GM18858 (cell line): ENCODE data around the gene BEST2.
"Not testable (repeated sequence)": the region's sequence is repeated elsewhere in the genome, so short reads cannot be mapped to it uniquely, and the experiment has no call there.

Experiments
- ATAC-seq: cut with Tn5 transposase; IDR thresholded peaks from one replicate; pipeline ENCODE4 v1.9.1; 2021; ENCODE audit not compliant: unreplicated experiment

Gene BEST2

DNA sequence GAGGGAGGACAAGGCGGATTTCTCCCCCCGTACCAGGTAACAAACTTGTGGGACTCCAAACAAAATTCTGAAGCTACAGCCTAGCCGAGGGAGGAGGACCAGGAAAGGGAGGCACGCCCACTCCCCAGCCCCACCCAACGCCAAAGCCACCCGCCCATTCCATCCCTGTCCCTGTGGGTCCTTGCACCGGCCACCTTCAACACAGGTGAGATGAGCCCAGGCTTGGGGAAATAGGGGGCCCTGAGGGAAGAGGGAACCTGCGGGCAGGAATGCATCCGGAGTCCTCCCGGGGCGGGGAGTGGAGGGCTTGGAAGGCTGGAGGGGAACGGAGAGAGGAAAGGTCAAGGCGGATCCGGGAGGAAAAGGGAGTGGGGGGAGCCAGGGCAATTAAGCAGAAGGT lies at the start of gene BEST2:
Gene BEST2 (plus strand): TSS at position 157 of the 400 bp plus-strand sequence. CDS start 802 bp downstream, outside the sequence.
- ATAC-seq = no peak

DNA sequence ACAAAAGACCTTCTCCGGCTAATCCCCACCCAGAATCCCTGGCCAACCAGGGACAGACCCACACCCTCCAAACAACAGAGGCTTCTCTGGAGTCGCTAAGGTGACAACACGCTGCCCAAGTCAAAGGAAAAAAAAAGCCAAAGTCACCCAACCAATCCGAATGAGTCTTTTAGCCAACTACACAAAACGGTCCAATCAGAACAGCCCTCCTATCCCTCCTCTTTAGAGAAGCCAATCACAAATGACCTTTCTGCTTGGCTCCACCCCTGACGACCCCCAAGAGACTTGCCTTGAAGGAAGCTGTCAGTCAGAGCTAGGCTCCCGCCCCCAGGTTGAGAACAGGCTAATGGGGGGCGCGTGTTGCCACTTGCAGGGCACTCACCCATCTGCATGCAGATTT lies 48.5 kb upstream of the BEST2 start:
- ATAC-seq = no peak

DNA sequence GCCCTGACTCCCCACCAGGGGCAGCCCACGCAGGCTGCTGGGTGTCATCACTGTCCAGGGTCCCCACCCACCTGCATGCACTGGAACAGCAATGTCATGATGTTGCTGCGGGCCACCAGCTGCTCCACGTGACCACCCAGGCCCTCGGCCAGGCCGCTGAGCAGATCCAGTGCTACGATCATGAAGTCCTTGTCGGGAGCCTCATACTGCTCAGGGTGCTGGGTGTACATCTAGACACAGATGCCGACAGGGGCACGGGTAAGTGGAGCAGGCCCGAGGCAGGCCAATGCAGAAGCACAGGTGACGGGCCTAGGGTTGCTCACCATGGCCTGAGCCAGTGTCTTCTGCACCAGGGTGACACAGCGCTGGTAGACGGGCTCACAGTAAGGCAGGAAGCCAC lies 46.4 kb upstream of the BEST2 start:
- ATAC-seq = no peak

DNA sequence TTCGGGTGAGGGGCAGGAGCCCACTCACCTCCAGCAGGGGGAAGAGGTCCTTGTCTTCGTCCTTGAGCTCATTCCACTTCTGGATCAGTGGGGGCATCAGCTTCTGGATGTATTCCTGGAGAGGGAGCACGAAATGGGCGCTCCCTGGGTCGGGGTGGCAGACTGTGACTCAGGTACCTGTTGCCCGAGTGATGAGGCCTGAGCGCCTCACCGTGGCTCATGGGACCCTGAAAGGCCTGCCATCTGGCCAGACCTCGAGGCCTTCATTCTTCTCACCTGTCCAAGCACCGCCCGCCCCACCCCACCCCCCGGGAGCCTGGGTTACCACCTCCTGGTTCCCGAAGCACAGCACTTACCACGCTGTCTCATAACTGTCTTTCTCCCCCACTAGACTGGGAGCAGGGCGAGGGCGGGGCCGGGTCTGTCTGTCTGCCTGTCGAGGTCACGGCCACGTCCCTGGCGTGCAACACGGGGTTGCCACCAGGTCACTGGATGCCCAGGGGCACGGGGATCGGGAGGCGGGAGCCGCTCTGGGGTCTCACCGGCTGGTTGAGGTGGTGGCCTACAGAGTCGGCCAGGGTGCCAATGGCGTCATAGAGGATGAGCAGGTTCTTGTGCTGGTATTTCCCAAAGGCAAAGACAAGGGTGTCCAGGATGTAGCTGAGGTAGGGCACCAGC lies 45.8 kb upstream of the BEST2 start:
- no peak for ATAC-seq

DNA sequence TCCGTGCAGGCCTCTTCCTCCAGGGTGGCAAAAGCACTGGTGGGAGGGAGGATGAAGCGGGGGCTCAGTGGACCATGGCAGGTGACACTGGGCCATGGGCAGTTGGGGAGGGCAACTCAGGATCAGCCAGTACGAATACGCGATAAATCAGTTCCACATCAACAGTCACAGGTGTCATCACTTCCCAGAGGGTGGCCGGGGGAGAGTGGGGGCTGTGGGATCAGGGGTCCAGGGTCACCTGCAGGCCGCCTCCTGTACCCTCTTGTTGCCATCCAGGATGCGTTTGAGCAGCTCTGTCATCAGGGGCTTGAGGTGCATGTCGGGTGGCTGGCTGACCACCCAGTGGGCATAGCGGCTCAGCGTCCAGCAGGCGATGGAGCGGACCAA lies 45.3 kb upstream of the BEST2 start:
- no peak for ATAC-seq

DNA sequence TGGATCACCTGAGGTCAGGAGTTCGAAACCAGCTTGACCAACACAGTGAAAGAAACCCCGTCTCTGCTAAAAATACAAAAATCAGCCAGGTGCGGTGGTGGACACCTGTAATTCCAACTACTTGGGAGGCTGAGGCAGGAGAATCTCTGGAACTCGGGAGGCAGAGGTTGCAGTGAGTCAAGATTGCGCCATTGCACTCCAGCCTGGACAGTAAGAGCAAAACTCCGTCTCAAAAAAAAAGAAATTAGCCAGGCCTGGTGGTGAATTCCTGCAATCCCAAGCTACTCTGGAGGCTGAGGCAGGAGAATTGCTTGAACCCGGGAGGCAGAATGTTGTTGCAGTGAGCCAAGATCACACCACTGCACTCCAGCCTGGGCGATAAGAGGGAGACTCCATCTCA lies 43.0 kb upstream of the BEST2 start:
- no peak for ATAC-seq

DNA sequence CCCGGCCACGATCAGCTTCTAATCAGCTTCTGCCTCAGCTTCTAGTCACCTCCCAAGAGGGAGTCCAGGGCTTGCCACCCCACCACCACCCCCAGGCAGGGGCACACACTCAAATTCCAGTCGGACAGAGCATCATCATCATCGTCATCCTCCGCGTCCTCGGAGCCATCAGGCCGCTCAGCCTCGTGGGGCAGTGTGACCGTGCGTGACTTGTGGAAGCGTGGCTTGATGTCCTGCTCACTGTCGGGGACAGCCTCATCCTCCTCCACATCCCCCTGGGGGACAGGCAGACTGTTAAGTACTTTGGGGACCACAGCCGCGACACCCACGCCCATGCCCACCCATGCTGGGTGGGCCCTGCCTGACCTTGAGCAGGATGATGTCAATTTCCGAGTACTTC lies 40.4 kb upstream of the BEST2 start:
- no peak for ATAC-seq

DNA sequence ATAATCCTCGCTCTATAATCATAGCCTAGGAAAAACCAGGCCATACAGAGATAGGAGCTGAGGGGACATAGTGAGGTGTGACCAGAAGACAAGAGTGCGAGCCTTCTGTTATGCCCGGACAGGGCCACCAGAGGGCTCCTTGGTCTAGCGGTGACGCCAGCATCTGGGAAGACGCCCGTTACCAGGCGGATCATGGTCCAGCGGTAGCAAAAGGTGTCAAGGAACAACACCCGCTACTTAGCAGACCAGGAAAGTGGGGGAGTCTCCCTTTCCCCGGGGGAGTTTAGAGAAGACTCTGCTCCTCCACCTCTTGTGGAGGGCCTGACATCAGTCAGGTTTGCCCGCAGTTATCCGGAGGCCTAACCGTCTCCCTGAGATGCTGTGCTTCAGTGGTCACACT lies 39.5 kb upstream of the BEST2 start:
- not testable (repeated sequence) for ATAC-seq

DNA sequence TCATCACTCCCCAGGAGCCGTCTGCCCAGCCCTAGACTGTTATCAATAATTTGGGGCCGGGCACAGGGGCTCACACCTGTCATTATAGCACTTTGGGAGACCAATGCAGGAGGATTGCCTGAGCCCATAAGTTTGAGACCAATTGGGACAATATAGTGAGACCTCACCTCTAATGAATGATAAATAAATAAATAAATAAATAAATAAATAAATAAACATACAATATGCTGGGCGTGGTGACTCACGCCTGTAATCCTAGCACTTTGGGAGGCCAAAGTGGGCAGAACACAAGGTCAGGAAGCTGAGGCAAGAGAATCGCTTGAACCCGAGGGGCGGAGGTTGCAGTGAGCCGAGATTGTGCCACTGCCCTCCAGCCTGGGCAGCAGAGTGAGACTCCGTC lies 38.3 kb upstream of the BEST2 start:
- ATAC-seq = not testable (repeated sequence)

DNA sequence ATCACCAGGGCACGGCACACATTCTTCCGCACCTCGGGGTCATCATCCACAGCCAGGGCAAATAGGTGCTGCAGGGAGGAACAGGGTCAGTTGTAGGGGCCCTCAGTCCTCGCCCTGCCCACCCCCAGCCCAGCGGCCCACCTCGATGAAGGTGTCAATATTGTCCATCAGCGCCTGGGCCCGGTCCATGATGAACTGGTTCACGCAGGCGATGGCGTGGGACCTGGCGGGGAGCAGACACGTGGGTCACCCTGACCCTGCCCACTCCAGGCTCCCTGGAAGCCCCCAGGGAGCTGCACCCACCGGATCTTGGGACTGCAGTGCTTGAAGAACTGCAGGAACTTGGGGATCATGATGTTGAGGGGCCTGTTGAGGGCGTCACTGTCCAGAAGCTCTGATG lies 36.5 kb upstream of the BEST2 start:
- no peak for ATAC-seq

DNA sequence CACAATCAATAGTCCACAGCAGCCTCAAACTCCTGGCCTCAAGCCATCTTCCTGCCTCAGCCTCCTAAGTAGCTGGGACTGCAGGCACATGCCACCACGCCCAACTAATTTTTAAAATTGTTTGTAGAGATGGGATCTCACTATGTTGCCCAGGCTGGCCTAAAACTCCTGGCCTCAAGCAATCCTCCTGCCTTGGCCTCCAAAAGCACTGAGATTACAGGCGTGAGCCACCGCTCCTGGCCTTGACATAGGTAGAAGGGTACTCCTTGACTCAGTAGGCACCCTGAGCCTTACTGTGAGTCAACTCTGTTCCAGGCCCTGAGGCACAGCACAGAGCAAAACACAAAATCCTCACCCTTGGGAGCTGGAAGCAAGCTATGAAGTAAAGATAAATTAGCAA lies 35.7 kb upstream of the BEST2 start:
- ATAC-seq = no peak

DNA sequence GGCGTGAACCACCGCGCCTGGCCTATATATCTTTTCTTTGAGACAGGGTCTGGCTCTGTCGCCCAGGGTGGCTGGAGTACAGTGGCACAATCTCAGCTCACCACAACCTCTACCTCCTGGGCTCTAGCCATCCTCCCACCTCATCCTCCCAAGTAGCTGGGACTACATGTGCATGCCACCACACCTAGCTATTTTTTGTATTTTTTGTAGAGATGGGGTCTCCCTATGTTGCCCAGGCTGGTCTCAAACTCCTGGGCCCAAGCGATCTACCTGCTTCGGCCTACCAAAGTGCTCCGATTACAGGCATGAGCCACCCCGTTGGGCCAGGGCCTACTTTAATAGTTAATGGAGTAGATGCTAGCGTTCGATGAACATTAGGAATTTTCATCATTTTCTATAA lies 31.3 kb upstream of the BEST2 start:
- ATAC-seq = no peak

DNA sequence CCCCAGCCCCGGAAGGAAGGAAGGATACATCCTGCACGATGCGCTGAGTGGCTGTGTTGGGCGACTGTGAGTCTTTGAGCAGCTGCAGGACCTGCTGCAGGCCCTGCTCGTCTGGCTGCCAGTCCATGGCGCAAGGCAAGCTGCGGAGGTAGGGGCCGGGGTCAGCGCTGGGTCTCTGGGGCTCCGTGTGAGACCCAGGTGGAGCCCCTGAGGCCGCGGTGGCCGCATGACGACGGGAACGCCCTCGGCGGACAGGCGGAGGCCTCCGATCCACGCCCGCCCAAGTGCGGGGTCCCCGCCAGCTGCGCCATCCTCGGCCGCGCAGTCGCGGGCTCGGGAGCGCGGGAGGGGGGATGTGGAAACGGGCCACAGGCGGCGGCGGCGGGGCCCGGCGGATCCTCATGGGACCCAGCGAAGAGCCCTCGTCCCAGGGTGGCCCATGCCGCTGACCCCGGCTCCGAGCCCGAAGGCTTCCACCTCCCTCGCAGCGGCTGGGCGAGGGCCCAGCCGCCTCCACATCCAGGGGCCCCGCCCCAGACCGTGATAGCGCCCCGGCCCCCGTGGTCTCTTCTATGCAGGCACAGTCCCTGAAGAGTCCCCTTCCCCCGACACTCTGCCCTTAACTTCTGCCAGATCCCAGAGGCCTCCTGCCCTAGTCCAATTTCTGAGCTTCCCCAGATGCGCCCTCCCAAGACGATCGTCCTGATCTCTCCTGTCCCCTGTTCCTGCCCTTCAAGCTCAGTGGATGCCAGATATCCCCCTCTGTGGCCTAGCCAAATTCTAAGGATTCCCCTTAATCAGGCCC lies 30.5 kb upstream of the BEST2 start:
- ATAC-seq = no peak

DNA sequence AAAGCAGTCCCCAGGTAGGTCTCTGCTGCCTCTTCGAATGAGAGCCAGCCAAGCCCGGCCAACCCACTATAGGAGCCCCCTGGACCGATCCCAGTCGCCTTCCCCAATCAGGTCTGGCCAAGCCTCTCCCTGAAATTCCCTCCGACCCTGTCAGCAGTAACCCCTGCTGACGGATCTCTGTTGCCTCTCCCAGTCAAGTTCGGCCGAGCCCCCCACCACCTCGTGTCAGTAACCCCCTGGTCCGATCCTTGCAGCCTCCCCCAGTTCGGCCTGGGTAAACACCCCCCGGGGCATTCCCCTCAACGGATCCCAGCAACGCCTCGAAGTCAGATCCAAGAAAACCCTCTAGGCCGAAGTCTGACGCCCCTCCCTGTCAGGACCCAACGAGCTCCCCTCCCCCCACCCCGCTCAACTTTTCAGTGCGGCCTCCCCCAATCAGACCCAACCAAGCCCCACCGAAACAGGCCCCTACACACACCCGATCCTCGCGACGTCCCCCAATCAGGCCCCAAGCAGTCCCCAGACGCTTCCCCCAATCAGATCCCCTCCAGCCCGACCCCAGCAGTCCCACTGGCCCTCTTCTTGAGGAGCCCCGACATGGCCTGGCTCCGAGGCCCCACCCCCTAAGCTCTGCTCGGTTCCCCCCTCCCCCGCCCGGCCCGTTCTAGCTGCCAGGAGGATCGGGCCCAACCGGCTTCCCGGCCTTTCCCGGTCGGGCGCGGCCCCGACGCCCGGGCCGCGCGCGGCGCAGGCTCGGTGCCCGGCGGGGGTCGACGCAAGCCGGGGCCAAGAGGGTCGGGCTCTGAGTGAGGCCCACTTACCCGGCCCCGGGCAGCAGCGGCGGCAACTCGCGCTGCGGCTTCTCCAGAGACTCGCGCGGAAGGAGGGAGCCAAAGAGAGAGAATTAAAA lies 29.7 kb upstream of the BEST2 start:
- no peak for ATAC-seq

DNA sequence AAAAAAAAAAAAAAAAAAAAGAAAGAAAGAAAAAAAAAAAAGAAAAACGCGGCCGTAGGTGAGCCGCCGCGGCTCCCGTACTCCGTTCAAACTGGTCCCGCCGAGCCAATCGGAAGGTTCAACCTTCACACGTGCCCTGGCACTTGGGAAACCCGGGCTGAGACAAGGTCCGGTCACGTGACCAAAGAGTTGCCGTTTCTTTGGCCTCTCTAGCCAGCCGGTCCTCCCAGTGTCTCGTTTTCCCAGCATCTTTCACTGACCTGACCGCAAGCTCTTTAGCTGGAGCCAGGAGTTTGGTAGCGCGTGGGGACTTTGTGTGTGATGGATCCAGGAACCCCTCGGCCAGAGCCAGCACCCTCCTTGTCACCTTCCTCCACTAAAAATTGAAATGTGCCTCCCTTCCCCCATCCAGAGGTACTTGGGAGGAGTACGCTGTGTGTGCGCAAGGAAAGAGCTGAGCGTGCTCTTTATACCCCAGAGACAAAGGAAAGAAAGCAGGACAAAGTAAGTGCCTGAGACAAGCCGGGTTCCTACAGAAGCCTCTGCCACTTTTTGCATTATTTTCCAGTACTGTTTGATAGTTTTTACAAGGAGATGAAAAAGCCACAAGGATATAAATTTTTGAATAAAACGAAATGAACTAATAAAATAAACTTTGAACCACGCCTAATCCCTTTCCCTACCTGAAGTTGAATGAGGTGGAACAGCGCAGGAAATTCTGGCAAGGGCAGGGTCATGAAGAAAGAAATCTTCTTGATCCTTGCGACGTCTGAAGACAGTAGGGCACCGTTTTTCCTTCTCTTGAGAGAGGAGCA lies 28.8 kb upstream of the BEST2 start:
- no peak for ATAC-seq

DNA sequence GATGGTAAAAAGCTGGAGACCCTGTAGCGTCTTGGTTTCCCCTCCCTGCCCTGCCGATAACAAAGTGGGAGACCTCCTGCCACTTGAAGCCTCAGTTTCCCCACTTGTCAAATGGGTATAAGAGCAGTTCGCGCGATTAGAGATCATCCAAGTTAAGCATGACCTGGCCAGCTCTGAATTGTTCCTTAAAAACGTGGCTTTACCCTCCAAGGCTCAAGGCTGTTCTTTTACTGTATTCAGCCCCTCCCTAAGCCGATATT lies 28.3 kb upstream of the BEST2 start:
- ATAC-seq = no peak

DNA sequence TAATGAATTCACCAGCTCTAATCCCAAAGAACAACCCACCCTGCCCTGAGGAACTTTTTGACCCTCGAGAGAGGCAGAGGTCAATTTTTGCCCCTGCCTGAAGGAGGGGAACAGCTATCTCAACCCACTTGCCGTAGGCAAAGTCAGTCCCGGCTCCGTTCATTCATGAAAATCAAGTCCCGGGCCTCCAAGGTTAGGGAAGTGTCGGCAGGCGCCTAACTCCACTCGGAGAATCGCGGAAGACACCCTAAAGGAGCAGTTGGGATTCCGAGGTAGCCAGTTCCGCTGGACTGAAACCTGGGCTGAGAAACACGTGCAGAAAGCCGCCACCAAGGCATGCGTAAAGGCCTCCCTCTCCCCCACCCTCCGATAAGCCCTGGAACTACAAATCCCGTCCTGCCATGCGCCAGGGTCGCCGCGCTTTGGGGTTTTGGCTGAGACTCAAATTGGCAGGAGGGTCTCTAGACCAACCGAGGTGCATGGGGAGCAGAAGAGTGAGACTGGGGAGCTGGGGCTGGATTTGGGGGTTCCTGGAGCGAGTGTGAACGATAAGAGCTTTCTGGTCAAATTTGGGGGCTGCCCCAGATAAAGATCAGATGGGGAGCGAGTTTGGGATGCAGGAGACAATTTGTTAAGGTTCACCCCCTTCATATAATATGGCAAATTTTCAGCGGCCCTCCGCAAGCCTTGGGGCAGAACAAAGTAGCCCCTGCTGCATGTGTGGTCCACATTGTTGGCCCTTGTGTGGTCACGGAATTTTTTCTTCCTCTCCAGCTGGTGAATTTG lies 27.8 kb upstream of the BEST2 start, which contains the start of gene TNPO2:
Gene TNPO2 (minus strand): TSS at position 292 of the 786 bp plus-strand sequence. CDS start 2,955 bp downstream, outside the sequence.
- no peak for ATAC-seq

DNA sequence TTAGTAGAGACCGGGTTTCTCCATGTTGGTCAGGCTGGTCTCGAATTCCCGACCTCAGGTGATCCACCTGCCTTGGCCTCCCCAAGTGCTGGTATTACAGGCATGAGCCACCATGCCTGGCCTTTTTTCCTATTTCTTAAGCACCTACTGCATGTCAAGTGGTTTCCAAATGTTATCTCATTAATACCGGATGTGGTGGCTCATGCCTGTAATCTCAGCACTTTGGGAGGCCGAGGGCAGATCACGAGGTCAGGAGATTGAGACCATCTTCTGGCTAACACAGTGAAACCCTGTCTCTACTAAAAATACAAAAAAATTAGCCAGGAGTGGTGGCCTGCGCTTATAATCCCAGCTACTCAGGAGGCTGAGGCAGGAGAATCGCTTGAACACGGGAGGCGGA lies 26.0 kb upstream of the BEST2 start:
- not testable (repeated sequence) for ATAC-seq

DNA sequence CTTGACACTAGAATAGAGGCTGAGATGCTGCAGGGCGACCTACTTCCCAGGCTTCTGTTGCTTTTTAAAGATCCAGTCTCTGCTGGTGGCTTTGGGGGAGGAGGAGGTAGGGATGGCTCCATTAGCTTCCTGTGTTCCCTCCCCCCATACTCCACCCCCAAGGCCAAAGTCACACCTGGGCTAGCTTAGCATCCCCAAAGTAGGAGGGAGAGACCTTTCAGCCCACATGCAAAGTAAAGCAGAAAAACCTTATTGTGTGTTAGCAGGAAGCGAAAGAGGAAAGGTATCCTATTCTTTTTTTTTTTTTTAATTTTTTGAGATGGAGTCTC lies 24.6 kb upstream of the BEST2 start:
- no peak for ATAC-seq

DNA sequence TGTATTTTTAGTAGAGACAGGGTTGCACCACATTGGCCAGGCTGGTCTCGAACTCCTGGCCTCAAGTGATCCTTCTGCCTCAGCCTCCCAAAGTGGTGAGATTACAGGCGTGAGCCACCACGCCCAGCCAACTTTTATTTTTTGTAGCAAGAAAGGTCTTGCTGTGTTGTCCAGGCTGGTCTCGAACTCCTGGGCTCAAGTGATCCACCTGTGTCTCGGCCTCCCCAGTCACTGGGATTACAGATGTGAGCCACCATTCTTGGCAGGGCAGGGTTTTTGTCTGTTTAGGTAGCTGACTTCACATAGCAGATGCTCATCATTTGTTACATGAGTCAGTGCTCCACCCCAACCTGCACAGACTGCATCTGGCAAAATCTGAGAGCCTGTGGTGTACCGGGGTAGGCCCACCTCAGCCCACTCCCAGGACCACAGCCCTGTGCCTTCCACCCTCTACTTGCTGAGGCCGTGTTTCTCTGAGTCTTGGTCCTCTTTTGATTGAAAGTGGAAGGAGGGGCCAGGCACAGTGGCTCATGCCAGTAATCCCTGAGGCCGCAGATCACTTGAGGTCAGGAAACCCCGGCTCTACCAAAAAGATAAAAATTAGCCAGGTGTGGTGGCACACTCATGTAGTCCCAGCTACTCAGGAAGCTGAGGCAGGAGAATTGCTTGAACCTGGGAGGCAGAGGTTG lies 23.7 kb upstream of the BEST2 start:
- no peak for ATAC-seq
